ENCODE data around the gene SLC35A3.

SLC35A3 gene

DNA sequence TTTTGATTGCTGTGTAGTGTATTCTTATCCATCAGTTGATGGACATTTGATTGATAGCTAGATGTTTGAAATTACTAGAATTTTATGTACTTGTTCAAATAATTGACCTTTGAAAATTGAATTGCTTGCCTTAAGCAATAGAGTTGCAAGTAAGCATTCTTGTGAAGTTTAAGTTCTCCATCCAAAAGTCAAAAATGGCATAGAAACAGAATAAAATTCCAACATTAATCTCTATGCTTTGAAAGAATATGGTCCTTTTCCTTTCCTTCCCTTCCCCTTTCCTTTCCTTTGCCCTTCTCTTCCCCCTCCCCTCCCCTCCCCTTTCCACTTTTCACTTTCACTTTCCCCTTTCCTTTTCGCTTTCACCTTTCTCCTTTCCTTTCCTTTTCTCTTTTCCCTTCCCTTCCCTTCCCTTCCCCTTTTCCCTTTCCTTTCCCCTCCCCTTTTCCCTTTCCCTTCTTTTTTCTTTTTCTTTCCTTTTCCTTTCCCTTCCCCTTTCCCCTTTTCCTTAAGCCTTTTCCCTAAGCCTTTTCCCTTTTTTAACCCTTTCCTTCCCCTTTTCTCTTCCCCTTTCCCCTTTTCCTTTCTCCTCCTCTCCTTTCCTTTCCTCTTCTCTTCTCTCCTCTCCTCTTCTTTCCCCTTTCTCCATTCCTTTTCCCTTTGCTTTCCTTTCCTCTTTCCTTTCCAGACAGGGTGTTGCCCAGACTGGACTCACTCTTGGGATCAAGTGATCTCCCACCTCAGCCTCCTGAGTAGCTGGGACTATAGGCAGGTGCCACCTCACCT lies 95.6 kb downstream of the SLC35A3 start:
- Mint-ChIP-seq H3K27ac (peak overlapping the region; percentile 77), H3K4me1 (ENCODE audit: low read depth) (peaks cover 36% of the 10 kb centered on the region), H3K4me3 (no peak overlapping the region), H3K36me3 (ENCODE audit: low read depth) (peaks cover 89% of the 10 kb centered on the region), H3K9me3 (no peaks in the 10 kb centered on the region), H3K27me3 (no peaks in the 10 kb centered on the region)
- DNase-seq = no peak

DNA sequence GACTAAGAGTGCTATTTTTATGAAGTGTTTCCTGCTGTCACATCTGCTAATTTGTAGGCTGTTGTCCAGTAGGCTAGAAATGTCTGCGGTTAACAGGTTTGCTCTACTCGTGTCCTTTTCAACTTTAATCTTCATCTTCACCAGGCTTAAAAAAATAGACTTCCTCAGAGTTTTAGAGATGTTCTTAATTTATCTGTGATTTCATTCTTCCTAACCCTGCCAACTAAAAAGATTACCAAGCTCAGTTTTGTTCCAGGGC lies 96.1 kb downstream of the SLC35A3 start:
- DNase-seq = no peak
- Mint-ChIP-seq H3K4me3 (no peak overlapping the region), H3K27ac (peak overlapping the region; percentile 69), H3K9me3 (no peaks in the 10 kb centered on the region), H3K4me1 (ENCODE audit: low read depth) (peaks cover 32% of the 10 kb centered on the region), H3K27me3 (no peaks in the 10 kb centered on the region), H3K36me3 (ENCODE audit: low read depth) (peaks cover 89% of the 10 kb centered on the region)

DNA sequence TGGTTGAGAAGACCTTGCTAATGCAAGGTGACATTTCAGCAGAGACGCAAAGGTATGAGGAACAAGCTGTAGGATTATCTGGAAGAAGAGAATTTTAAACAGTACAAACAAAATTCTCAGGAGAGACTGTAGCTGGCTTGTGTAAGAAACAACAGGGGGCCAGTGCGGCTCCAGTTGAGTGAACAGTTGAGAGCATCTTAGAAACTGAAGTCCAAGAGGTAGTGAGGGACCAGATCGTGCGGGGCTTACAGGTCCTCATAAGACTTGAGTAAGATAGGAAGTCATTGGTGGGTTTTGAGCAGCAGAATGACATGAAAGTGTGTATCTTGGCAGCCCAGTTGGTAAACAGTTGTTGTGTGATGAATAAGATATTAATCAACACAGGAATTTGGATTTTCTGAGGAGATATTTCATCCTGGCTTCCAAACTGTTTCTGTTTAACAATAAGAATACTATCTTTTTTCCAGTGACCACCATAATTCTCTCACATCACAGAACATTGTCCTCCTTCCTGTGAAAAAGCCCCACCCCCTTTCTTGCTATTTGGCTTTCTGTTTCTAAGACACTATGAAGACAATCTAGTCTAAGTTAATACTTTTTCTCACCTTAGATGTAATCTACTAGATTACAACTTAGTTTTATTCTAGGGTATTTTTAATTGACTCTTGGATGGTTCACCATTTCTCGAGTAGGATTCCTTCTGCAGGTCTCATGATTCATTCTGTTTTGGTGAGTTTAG lies 100.6 kb downstream of the SLC35A3 start:
- H3K36me3 Mint-ChIP-seq (ENCODE audit: low read depth) = peaks cover 90% of the 10 kb centered on the region
- H3K4me1 Mint-ChIP-seq (ENCODE audit: low read depth) = peaks cover 10% of the 10 kb centered on the region
- no peak for DNase-seq
- no peaks in the 10 kb centered on the region for H3K27me3 Mint-ChIP-seq
- no peak overlapping the region for H3K4me3 Mint-ChIP-seq
- no peaks in the 10 kb centered on the region for H3K9me3 Mint-ChIP-seq
- H3K27ac Mint-ChIP-seq = peak overlapping the region; percentile 66

- H3K9me3 Mint-ChIP-seq = no peaks in the 10 kb centered on the region
- H3K4me3 Mint-ChIP-seq = no peak overlapping the region
- peaks cover 92% of the 10 kb centered on the region for H3K36me3 Mint-ChIP-seq (ENCODE audit: low read depth)
- H3K27ac Mint-ChIP-seq = no peak overlapping the region
- H3K27me3 Mint-ChIP-seq = no peaks in the 10 kb centered on the region
- peaks cover 12% of the 10 kb centered on the region for H3K4me1 Mint-ChIP-seq (ENCODE audit: low read depth)
- DNase-seq = no peak
Observed at GRCh38 chr1:100073531-100073930, 103.7 kb downstream of the SLC35A3 start.

- Mint-ChIP-seq H3K4me3 (no peak overlapping the region), H3K27ac (peak overlapping the region; percentile 70), H3K9me3 (no peaks in the 10 kb centered on the region), H3K27me3 (no peaks in the 10 kb centered on the region), H3K36me3 (ENCODE audit: low read depth) (peaks cover 94% of the 10 kb centered on the region), H3K4me1 (ENCODE audit: low read depth) (peaks cover 12% of the 10 kb centered on the region)
- DNase-seq = no peak
Observed at GRCh38 chr1:100074604-100075395, 105.0 kb downstream of the SLC35A3 start.

DNA sequence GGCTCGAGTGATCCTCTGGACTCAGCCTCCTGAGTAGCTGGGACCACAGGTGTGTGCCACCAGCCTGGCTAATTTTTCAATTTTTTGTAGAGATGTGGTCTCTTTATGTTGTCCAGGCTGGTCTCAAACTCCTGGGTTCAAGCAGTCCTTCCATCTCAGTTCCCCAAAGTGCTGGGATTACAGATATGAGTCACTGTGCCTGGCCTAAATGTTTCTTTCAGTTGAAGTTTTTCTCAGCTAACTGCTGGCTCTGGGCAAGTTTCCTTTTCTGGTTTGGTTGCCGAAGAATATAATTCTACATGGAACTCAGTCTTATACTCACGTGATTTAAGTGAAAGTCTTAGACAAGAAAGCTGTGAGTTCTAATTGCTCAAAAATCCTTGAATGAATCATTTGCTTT lies 106.0 kb downstream of the SLC35A3 start:
- peaks cover 8% of the 10 kb centered on the region for H3K4me1 Mint-ChIP-seq (ENCODE audit: low read depth)
- H3K36me3 Mint-ChIP-seq (ENCODE audit: low read depth) = peaks cover 94% of the 10 kb centered on the region
- H3K27me3 Mint-ChIP-seq = no peaks in the 10 kb centered on the region
- DNase-seq = no peak
- H3K9me3 Mint-ChIP-seq = no peaks in the 10 kb centered on the region
- H3K4me3 Mint-ChIP-seq = no peak overlapping the region
- peak overlapping the region; percentile 69 for H3K27ac Mint-ChIP-seq

DNA sequence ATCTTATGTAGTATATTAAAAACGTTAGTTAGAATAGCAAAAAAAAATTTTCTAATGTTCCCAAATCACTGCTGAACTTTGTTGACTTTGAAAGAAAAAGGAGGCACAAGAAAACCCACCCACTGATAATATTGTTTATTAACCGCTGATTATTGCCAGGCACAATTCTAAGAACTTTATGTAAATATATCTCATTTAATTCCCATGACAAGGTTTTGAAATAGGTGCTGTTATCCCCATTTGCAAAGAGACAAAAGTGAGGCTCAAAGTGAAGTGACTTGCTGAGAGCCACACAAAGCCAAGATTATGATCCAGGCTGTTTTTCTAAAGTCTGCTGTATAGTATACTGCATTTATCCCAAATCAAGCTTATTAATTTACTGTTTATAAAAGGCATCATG lies 106.5 kb downstream of the SLC35A3 start:
- H3K4me1 Mint-ChIP-seq (ENCODE audit: low read depth) = peaks cover 8% of the 10 kb centered on the region
- H3K27me3 Mint-ChIP-seq = no peaks in the 10 kb centered on the region
- peaks cover 94% of the 10 kb centered on the region for H3K36me3 Mint-ChIP-seq (ENCODE audit: low read depth)
- no peaks in the 10 kb centered on the region for H3K9me3 Mint-ChIP-seq
- H3K4me3 Mint-ChIP-seq = no peak overlapping the region
- no peak for DNase-seq
- H3K27ac Mint-ChIP-seq = peak overlapping the region; percentile 51

- peaks cover 8% of the 10 kb centered on the region for H3K4me1 Mint-ChIP-seq (ENCODE audit: low read depth)
- no peak for DNase-seq
- peaks cover 94% of the 10 kb centered on the region for H3K36me3 Mint-ChIP-seq (ENCODE audit: low read depth)
- no peaks in the 10 kb centered on the region for H3K9me3 Mint-ChIP-seq
- peak overlapping the region; percentile 51 for H3K27ac Mint-ChIP-seq
- H3K27me3 Mint-ChIP-seq = no peaks in the 10 kb centered on the region
- H3K4me3 Mint-ChIP-seq = no peak overlapping the region
Observed at GRCh38 chr1:100076744-100077143, 106.9 kb downstream of the SLC35A3 start.

DNA sequence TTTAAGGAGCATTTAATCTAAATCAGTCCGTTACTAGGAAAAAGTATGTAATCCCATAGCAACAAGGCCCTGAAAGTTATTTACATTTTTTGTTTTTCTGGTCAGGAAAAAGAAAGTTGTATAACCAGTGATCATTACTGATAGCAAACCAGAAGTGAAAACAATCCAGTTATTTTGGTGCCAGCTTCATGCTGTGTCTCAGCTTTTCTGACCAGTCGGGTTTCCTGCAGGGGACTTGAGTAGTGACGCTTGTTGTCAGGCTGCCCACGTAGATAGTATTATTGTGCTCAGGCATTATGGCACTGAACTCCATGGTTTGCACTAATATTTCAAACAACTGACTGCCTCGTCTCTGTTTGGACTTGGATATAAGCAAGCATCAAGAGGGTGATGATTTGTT lies 107.7 kb downstream of the SLC35A3 start:
- peaks cover 8% of the 10 kb centered on the region for H3K4me1 Mint-ChIP-seq (ENCODE audit: low read depth)
- peaks cover 94% of the 10 kb centered on the region for H3K36me3 Mint-ChIP-seq (ENCODE audit: low read depth)
- no peaks in the 10 kb centered on the region for H3K27me3 Mint-ChIP-seq
- no peak overlapping the region for H3K4me3 Mint-ChIP-seq
- H3K9me3 Mint-ChIP-seq = no peaks in the 10 kb centered on the region
- no peak for DNase-seq
- no peak overlapping the region for H3K27ac Mint-ChIP-seq

GRCh38 chr1:100080331-100080730 lies 110.5 kb downstream of the SLC35A3 start:
- peaks cover 8% of the 10 kb centered on the region for H3K4me1 Mint-ChIP-seq (ENCODE audit: low read depth)
- H3K4me3 Mint-ChIP-seq = no peak overlapping the region

More at GRCh38 chr1:100080331-100080730, 110.5 kb downstream of the SLC35A3 start:
- H3K27me3 Mint-ChIP-seq = no peaks in the 10 kb centered on the region
- peaks cover 90% of the 10 kb centered on the region for H3K36me3 Mint-ChIP-seq (ENCODE audit: low read depth)
- peak overlapping the region; percentile 17 for H3K27ac Mint-ChIP-seq
- no peaks in the 10 kb centered on the region for H3K9me3 Mint-ChIP-seq
- DNase-seq = no peak

All from activated T-cell treated with anti-CD3 and anti-CD28 coated beads, Interleukin-2, amount 50 U/mL, for 24 hours (primary cell).